ENCODE results near the gene RNU6-1. TPM values are rescaled to one million over a fixed set of nuclear protein-coding genes. Genes with fewer than 3 reads are reported as not detected.

Gene RNU6-1
- total RNA-seq, 1 donor, result not detected

DNA sequence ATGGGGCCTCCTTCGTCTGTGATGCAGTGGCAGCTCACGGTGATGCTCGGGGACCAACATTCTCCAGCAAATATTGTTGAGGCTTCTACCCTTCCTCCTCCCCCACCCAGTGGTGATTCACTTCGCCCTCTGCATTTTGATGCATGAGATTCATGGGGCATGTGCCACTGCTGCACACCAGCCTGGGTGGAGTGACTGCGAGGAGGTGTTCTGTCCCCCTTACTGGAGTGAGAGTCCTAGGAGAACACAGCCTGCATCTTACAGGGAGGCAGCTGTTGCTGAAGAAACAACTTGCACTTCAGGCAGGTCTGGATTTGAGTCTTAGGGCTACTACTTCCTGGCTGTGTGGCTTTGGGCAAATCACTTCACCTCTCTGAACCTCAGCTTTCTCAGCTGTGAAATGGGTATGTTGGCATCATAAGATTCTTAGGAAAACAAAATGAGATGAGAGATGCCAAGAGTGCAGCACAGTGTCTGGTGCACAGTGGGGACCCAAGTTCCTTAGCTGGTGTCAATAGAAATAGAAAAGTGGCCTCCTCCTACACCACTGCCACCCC lies 24.7 kb downstream of the RNU6-1 start:
- H3K4me3 ChIP-seq (ENCODE audit: low read depth, low read length), result no peak overlapping the region
- TF ChIP-seq, protein P1, sequence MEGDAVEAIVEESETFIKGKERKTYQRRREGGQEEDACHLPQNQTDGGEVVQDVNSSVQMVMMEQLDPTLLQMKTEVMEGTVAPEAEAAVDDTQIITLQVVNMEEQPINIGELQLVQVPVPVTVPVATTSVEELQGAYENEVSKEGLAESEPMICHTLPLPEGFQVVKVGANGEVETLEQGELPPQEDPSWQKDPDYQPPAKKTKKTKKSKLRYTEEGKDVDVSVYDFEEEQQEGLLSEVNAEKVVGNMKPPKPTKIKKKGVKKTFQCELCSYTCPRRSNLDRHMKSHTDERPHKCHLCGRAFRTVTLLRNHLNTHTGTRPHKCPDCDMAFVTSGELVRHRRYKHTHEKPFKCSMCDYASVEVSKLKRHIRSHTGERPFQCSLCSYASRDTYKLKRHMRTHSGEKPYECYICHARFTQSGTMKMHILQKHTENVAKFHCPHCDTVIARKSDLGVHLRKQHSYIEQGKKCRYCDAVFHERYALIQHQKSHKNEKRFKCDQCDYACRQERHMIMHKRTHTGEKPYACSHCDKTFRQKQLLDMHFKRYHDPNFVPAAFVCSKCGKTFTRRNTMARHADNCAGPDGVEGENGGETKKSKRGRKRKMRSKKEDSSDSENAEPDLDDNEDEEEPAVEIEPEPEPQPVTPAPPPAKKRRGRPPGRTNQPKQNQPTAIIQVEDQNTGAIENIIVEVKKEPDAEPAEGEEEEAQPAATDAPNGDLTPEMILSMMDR (IDR thresholded peaks at IDR 0.05; ENCODE audit: insufficient read depth, low read depth, low read length), result no peak
- DNase-seq (ENCODE audit: low read depth), result no peak

DNA sequence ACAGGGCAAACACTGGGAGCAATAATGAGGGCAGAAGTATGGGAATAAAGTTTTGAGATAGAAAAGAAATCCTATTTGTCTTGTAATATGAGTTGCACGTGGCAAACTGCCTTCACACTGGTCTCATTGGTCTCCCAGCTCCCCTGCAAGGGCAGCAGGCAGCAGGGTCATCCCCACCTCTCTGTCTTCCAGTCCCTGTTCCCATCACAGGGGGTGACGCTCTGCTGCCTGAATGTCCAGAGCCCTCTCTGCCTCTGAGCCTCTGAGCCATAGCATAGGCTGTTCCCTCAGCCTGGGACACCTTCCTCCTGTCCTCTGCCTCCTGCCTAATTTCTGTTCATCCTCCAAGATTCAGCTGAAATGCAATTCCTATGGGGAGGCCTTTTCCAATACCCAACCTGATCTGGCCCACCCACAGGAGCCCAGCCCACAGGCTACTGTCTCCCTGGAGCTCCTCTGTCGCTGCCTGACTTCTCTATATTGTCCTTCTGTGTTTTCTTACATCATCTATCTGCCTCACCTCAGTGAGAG lies 26.7 kb downstream of the RNU6-1 start:
- TF ChIP-seq, protein P1 (IDR thresholded peaks at IDR 0.05; ENCODE audit: insufficient read depth, low read depth, low read length), result no peak
- H3K4me3 ChIP-seq (ENCODE audit: low read depth, low read length), result no peak overlapping the region
- DNase-seq (ENCODE audit: low read depth), result no peak

DNA sequence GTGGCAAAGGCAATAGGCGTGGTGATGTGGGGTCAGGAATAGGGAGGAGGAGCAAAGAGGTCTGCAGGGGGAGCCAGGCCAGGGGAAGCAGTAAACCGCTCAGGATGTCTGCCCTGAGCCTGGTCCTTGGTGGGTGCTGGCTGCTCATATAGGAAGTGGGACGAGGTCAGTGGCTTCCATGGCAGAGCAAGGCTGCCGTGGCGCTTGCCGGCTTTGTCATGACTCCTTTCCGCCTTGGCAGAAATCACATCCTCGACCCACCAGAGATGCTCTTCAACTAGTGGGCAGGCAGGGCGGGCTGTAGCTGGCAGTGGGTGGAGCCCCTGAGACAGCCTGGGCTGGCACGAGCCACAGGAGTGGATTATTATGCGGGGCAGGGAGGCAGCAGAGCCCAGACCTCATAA lies 27.6 kb downstream of the RNU6-1 start:
- no peak overlapping the region for H3K4me3 ChIP-seq (ENCODE audit: low read depth, low read length)
- no peak for DNase-seq (ENCODE audit: low read depth)
- TF ChIP-seq, protein P1 (IDR thresholded peaks at IDR 0.05; ENCODE audit: insufficient read depth, low read depth, low read length), result no peak

DNA sequence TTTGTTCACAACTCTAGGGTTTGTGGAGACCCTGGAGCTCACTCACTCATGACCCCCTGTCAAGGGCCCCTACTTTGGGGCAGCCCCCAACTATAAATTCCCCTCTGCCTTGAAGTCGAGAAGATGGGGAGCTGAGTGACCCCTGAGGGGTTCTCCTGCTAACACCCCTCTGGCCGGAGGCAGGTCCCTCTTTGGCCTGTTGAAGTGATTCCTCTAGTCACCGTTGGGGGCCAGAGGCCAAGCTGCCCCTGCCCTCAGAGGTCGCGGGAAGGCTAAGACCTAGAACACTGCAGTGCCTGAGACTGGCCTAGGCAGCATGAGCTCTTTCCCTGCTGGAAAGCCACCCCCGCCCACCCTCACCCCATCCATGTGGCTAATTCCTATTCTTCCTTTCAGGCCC lies 30.0 kb downstream of the RNU6-1 start:
- DNase-seq (ENCODE audit: low read depth), result no peak
- TF ChIP-seq, protein P1 (IDR thresholded peaks at IDR 0.05; ENCODE audit: insufficient read depth, low read depth, low read length), result no peak
- no peak overlapping the region for H3K4me3 ChIP-seq (ENCODE audit: low read depth, low read length)

DNA sequence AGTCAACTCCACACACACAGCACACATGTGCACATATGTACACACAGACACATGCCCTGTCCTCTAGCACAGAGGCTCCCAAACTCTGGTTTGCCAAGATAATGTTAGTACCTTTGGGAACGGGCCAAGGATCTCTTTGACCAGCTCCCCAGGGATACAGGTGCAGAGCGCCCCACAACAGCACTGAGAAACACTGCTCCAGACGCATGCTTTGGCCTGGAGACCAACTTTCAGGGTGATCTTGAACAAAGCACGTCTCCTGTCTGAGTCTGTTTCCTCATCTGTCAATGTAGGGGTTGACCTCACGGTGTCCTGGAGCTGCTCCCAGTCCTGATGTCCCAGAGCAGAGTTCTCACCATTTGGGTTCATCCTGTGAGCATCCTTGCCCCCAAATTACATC lies 30.4 kb downstream of the RNU6-1 start:
- no peak overlapping the region for H3K4me3 ChIP-seq (ENCODE audit: low read depth, low read length)
- no peak for DNase-seq (ENCODE audit: low read depth)
- TF ChIP-seq, protein P1 (IDR thresholded peaks at IDR 0.05; ENCODE audit: insufficient read depth, low read depth, low read length), result no peak

DNA sequence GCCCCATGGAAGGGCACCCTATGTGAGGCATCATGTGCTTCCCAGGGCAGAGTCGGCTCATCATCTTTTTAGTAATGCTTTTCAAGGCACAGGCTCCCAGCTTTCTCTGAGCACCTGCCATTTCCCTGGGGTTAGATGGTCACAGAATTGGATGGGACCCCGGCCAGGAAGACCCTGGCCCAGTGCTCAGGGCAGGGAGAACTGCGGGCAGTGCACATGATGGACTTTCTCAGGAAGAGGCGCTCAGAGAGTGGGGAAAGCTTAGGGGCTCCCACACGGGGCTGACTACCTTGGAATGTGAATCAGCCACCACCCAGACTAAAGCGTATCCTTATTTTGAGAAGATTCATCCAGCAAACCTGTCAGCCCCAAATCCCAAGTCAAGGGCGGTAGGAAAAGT lies 31.0 kb downstream of the RNU6-1 start:
- H3K4me3 ChIP-seq (ENCODE audit: low read depth, low read length), result no peak overlapping the region
- TF ChIP-seq, protein P1 (IDR thresholded peaks at IDR 0.05; ENCODE audit: insufficient read depth, low read depth, low read length), result no peak
- DNase-seq (ENCODE audit: low read depth), result no peak

DNA sequence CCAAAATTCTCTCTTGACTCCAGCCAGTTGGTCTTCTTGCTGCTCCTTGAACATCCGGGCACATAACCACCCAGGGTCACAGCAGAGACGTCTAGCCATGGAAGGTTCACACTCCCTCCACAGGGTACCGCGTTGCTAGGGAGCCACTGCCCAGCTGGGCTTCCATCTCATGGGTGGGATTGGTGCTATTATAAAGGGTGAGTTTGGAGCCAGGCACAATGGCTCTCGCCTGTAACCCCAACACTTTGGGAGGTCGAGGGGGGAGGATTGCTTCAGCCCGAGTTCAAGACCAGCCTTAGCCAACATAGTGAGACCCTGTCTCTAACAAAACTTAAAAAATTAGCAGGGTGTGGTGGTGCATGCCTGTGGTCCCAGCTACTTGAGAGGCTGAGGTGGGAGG lies 32.0 kb downstream of the RNU6-1 start:
- TF ChIP-seq, protein P1 (IDR thresholded peaks at IDR 0.05; ENCODE audit: insufficient read depth, low read depth, low read length), result no peak
- no peak overlapping the region for H3K4me3 ChIP-seq (ENCODE audit: low read depth, low read length)
- no peak for DNase-seq (ENCODE audit: low read depth)

Measured in fibroblast of villous mesenchyme (primary cell).